ENCODE results near the gene TBL2.
"Not testable (repeated sequence)": the region's sequence is repeated elsewhere in the genome, so short reads cannot be mapped to it uniquely, and the experiment has no call there.

The TBL2 gene

DNA sequence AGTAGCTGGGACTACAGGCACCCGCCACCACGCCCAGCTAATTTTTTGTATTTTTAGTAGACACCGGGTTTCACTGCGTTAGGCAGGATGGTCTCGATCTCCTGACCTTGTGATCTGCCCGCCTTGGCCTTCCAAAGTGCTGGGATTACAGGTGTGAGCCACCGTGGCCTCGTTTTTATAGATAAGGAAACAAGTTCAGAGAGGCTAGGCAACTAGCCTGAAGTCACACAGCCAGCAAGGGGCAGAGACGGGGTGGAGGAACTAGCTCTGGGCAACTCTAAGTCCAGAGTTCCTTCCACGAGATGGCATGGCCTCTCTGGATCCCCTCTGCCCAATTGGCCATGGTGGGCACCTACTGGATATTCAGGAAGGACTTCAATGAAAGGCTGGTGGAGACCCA lies 36.6 kb upstream of the TBL2 start:
- H3K27ac Mint-ChIP-seq; intact Hi-C loops (cut with micrococcal nuclease); H3K9me3 Mint-ChIP-seq; H3K36me3 Mint-ChIP-seq (ENCODE audit: low read depth); H3K4me3 Mint-ChIP-seq: not testable (repeated sequence)
- Mint-ChIP-seq H3K4me1 (ENCODE audit: low read depth) (peaks cover 13% of the 10 kb centered on the region), H3K27me3 (peaks cover 98% of the 10 kb centered on the region)

DNA sequence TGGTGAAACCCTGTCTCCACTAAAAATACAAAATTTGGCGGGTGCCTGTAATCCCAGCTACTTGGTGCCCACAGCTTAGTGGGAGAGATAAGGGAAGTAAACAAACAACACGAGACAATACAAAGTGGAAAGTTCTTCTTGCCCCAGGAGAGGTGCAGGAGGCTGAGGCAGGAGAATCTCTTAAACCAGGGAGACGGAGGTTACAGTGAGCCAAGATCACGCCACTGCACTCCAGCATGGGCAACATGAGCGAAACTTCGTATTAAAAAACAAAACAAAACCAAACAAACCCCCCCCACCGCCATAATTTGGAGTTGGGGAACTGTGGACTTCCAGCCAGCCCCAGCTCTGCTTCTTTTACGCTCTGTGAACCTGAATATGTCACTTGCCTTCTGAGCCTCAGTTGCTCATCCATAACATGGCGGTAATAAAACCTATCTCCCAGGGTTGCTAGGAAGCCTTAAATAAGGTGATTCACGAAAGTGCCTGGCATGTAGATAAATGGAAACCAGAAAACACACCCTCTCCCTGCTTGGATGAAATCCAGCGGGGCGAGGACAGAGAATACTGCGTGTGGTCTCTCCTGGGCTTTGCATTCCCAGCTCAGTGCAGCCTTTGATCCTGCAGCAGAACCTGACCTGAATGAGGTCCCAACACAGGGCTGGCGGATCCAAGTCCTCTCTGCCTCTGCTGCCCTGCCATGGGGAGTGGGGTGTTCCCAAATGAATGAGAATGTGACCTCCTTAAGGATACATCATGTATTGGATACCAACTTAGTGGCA lies 35.8 kb upstream of the TBL2 start:
- no peak overlapping the region for H3K27ac Mint-ChIP-seq

DNA sequence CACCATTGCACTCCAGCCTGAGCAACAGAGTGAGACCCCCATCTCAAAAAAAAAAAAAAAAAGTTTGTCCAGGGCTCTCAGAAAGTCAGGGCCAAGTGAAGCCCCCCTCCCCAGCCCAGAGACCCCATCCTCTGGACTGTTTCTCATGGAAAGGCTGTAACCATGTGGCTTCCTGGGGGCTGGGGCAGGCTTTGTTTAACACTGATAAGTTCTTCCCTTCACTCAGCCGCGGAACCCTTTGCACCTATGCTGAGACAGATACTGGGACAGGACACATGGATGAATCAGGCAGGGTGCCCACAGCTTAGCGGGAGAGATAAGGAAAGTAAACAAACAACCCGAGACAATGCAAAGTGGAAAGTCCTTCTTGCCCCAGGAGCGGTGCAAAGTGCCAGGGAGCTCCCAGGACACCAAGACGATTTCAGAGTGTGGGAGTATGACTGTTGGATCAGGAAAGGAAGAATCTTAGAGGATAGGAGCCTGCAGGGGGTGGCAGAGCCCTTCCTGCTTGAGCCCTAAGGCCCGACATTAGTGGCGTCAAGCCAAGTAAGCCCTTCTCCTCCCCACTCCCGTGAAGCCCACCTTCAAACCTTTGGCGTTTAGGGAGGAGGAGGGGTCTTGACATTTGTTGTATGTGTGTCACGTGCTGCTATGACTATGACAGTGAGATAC lies 34.4 kb upstream of the TBL2 start:
- intact Hi-C loops (cut with micrococcal nuclease), result no loop called here

More for the DNA sequence above, 35.8 kb upstream of the TBL2 start:
- Mint-ChIP-seq H3K36me3 (ENCODE audit: low read depth) (no peaks in the 10 kb centered on the region), H3K9me3 (no peaks in the 10 kb centered on the region), H3K4me3 (no peak overlapping the region), H3K27me3 (peaks cover 98% of the 10 kb centered on the region), H3K4me1 (ENCODE audit: low read depth) (peaks cover 13% of the 10 kb centered on the region)
- intact Hi-C loops (cut with micrococcal nuclease), result no loop called here

DNA sequence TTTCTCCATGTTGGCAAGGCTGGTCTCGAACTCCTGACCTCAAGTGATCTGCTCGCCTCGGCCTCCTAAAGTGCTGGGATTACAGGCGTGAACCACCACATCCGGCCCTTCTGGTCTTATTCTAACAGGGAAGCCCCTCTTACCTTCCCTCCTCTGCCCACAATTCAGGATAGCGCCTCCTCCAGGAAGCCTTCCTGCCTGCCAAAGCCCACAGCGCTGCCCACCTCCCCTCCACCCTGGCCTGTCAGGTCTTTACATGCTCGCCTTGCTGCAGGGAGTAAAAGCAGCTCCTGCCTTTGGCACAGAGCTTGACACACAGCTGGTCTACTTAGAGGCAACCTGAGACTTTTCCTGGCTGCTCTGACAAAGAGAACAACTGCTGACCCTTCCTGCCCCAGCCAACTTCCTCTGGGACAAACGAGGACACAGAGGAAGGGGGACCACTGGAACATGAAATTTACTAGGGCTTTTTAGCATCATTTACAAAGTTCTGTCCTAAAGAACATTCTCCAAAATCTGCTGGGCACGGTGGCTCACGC lies 32.7 kb upstream of the TBL2 start:
- Mint-ChIP-seq H3K4me3 (no peak overlapping the region), H3K4me1 (ENCODE audit: low read depth) (peaks cover 25% of the 10 kb centered on the region), H3K27ac (no peak overlapping the region), H3K9me3 (no peaks in the 10 kb centered on the region), H3K27me3 (peaks cover 97% of the 10 kb centered on the region), H3K36me3 (ENCODE audit: low read depth) (no peaks in the 10 kb centered on the region)
- intact Hi-C loops (cut with micrococcal nuclease), result no loop called here

More for the DNA sequence above, 34.4 kb upstream of the TBL2 start:
- peaks cover 98% of the 10 kb centered on the region for H3K27me3 Mint-ChIP-seq
- peaks cover 13% of the 10 kb centered on the region for H3K4me1 Mint-ChIP-seq (ENCODE audit: low read depth)
- no peak overlapping the region for H3K4me3 Mint-ChIP-seq
- no peaks in the 10 kb centered on the region for H3K36me3 Mint-ChIP-seq (ENCODE audit: low read depth)
- H3K9me3 Mint-ChIP-seq, result no peaks in the 10 kb centered on the region
- peak overlapping the region; percentile 11 for H3K27ac Mint-ChIP-seq

DNA sequence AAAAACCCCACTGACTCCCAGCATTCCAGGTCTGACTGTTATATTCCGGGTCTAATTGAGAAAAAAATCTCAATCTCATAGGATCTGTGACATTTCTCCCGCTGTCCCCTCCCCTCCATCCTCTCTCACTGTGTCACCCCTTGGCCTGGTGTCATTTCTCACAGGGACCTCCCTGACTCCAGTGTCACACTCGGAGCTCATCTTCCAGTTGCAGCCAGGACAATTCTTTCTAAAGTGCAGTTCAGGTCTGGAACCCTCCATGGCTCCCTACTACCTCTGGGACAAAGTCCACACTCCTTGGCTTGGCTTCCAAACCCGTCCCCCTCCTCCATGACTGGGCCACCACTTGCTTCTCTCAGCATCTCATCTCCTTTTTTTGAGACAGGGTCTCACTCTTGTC lies 31.7 kb upstream of the TBL2 start:
- no peaks in the 10 kb centered on the region for H3K36me3 Mint-ChIP-seq (ENCODE audit: low read depth)
- peaks cover 97% of the 10 kb centered on the region for H3K27me3 Mint-ChIP-seq
- H3K27ac Mint-ChIP-seq, result no peak overlapping the region
- no peak overlapping the region for H3K4me3 Mint-ChIP-seq
- intact Hi-C loops (cut with micrococcal nuclease), result no loop called here
- no peaks in the 10 kb centered on the region for H3K9me3 Mint-ChIP-seq
- H3K4me1 Mint-ChIP-seq (ENCODE audit: low read depth), result peaks cover 25% of the 10 kb centered on the region

DNA sequence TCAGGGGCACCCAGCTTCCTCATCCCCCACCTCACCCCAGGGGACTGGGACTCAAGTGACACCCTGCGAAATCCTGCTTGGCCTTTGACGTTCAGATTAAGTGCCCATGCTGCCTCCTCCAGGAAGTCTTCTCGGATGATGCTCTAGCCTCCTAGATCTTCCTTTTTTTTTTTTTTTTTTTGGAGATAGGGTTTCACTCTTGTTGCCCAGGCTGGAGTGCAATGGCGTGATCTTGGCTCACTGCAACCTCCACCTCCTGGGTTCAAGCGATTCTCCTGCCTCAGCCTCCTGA lies 29.3 kb upstream of the TBL2 start:
- H3K36me3 Mint-ChIP-seq (ENCODE audit: low read depth); H3K9me3 Mint-ChIP-seq; H3K4me3 Mint-ChIP-seq; H3K27ac Mint-ChIP-seq: not testable (repeated sequence)
- Mint-ChIP-seq H3K27me3 (peaks cover 94% of the 10 kb centered on the region), H3K4me1 (ENCODE audit: low read depth) (peaks cover 25% of the 10 kb centered on the region)
- intact Hi-C loops (cut with micrococcal nuclease), result loop anchor here (1.0 to 5.0 kb wide), 2 partner anchors 60 to 118 kb away; partner anchors contain the start of gene VPS37D

DNA sequence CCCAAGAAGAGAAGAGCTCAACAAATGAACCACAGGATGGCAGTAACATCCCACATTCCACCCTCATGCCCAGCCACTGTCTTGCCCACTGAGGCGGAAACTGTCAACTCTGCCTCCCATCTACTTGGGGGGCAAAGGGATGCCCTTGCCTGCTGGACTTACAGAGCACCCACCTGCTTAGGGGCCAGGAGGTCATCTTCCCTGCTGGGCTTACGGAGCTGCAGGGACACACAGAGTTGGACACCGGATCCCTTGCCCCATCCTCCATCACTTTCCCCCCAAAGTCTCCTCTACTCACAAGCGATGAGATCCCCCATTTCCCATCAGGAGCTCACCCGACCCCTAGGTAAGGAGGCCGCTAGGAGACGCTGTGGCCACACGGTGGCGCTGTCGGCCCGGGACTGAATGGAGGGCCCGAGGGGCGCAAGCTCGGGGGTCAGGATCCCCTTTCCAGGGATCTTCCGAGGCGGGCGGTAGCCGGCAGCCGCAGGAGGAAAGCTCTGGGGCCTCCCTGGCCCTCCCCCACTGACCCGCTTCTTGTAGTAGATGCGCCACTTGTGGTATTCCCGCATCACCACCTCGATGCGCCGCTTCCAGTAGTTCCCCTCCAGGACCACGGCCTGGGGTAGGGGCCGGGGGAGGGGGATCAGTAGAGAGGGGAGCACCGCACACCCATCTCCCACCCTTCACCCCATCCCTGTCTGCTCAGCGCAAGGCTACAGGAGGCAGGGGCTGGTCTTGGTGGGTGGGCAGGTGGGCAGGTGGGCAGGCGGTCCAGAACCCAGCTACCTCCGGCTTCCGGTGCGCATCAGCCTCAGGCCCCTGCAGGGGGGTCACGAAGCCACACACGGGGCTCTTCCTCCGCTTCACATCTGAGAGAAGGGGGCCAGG lies 28.7 kb upstream of the TBL2 start:
- no peak overlapping the region for H3K4me3 Mint-ChIP-seq
- peaks cover 27% of the 10 kb centered on the region for H3K4me1 Mint-ChIP-seq (ENCODE audit: low read depth)
- peaks cover 93% of the 10 kb centered on the region for H3K27me3 Mint-ChIP-seq
- no peaks in the 10 kb centered on the region for H3K36me3 Mint-ChIP-seq (ENCODE audit: low read depth)
- intact Hi-C loops (cut with micrococcal nuclease), result loop anchor here (1.0 to 5.0 kb wide), 2 partner anchors 60 to 118 kb away; partner anchors contain the start of gene VPS37D
- no peak overlapping the region for H3K27ac Mint-ChIP-seq
- H3K9me3 Mint-ChIP-seq, result no peaks in the 10 kb centered on the region

DNA sequence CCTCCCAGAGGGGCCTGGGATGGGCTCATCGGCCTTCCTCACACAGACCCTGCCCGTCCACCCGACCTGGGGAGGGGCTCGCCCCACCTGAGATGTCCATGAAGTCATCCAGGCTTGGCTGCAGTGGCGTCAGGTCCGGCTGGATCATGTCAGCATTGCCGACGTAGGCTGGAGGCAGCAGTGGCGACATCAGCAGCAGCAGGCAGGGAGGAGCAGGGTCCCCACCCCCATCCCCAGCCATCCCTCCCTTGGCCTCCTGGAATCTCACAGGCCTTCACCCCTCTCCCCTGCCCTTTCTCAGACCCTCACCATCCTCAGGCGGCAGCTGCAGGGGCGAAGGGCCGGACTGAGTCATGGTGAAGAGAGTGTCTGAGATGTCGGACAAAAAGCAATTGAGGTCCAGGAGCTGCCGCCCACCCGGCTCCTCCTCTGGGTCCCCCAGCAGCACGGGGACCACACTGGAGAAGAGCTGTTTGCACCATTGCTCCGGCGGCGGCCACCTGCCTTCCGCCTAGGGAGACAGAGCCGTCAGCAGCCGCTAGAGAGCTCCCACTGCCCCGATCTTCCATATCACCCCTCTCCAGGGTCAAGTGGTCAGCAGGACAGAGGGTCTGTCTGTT lies 27.3 kb upstream of the TBL2 start:
- Mint-ChIP-seq H3K9me3 (no peaks in the 10 kb centered on the region), H3K4me1 (ENCODE audit: low read depth) (peaks cover 32% of the 10 kb centered on the region), H3K4me3 (no peak overlapping the region), H3K36me3 (ENCODE audit: low read depth) (no peaks in the 10 kb centered on the region), H3K27me3 (peaks cover 87% of the 10 kb centered on the region), H3K27ac (no peak overlapping the region)
- intact Hi-C loops (cut with micrococcal nuclease), result loop anchor here (5.0 kb wide), 1 partner anchor 62 kb away; the partner anchor contains the start of gene VPS37D

DNA sequence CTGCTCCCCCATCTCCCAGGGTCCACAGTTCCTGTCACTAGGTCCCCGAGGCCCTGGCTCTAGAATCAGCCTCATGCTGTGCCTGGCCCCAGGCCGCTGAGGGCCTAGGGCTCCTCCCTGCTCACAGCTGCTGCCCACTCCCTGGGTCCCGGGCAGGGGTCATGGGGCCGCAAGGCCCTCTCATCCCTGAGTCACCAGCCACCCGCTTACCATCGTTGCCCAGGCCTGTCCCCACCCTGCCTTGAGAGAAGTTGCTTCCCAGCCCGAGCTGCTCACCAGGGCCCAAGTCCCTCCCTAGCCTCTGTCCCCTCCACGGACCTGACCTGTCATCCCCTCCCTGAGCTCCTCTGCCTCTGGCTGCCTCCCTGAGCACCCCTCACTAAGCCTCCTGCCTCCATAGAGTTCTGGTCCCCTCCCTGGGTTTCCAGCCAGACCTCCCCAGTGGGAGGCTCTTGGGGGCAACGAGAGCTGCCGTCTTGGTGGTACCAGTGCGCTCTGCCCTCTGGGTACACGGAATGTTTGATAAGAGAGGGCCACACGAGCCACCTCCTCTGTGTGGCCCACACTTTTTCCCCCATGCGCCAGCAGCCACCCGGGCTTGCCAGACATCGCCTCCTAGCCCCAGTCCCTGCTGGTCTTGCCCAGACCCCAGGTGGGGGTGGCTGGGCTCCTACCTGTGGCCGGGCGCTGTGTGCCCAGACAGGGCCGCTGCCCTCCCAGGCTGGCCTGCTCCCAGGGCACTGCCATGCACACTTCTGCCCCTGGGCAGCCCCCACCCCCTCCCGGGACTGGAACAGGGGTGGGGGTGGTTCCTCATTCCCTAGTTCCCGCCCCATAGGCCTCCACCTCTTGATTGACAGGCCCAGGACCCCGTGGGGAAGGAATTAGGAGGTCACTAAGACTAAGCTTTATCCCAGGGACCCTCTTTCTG lies 24.6 kb upstream of the TBL2 start:
- H3K9me3 Mint-ChIP-seq, result no peaks in the 10 kb centered on the region
- H3K27ac Mint-ChIP-seq, result no peak overlapping the region
- no peaks in the 10 kb centered on the region for H3K36me3 Mint-ChIP-seq (ENCODE audit: low read depth)
- H3K4me3 Mint-ChIP-seq, result no peak overlapping the region
- H3K4me1 Mint-ChIP-seq (ENCODE audit: low read depth), result peaks cover 51% of the 10 kb centered on the region
- intact Hi-C loops (cut with micrococcal nuclease), result no loop called here
- H3K27me3 Mint-ChIP-seq, result peaks cover 81% of the 10 kb centered on the region

DNA sequence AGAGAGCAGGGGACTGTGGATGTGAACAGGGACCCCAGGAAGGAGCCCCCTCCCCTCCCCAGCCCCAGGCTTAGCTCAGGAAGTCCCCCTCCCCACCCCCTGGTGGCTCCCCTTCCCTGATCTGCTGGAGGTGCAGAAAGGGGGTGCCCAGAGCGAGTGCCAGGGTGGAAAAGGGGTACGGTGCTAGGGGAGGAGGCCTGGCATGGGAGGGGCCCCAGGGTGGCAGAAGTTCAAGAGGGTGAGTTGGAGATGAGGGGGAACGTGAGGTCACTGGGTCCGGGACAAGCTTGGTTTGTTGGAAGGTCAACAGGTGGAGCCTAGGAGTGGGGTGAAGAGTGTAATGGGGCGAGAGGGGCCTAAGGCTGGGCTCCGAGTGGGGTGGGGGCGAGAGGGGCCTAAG lies 21.5 kb upstream of the TBL2 start:
- Mint-ChIP-seq H3K27ac (no peak overlapping the region), H3K27me3 (peaks cover 83% of the 10 kb centered on the region), H3K4me1 (ENCODE audit: low read depth) (peaks cover 51% of the 10 kb centered on the region), H3K36me3 (ENCODE audit: low read depth) (no peaks in the 10 kb centered on the region), H3K9me3 (no peaks in the 10 kb centered on the region), H3K4me3 (no peak overlapping the region)
- intact Hi-C loops (cut with micrococcal nuclease), result no loop called here

DNA sequence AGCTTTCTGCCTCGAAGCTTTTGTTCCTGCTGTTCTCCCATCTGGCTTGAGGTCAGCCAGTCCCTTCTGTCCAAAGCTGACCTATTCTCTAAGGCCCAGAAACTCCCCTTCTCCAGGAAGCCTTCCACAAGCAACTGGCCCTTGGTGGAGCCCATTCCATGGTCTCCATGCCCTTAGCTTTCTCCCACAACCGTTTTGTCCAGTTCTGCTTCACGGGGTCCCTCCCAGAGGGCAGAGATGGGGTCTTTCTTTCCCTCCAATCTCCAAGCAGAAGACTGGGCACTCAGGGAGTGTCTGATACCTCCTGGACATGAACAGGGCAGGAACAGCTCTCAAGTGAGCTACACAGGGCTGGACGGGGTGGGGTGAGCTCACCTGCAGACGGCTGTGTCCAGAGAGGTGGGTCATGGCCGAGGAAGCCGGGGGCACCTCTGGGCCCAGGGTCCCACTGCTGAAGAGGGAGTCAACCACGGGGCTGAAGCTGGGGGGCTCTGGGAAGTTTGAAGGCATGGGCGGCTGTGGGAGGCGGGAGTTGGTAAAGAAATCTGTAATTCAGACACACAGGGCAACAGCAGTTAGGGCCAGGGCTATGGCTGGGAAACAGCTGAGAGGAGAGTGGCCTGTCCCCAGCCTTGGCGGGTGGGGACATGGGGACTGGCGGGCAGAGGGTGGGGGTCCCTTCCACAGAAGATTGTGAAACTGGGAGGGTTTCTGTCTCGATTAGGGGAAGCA lies 20.9 kb upstream of the TBL2 start:
- no peaks in the 10 kb centered on the region for H3K36me3 Mint-ChIP-seq (ENCODE audit: low read depth)
- no peaks in the 10 kb centered on the region for H3K9me3 Mint-ChIP-seq
- peaks cover 52% of the 10 kb centered on the region for H3K4me1 Mint-ChIP-seq (ENCODE audit: low read depth)
- H3K27ac Mint-ChIP-seq, result no peak overlapping the region
- no peak overlapping the region for H3K4me3 Mint-ChIP-seq
- intact Hi-C loops (cut with micrococcal nuclease), result no loop called here
- H3K27me3 Mint-ChIP-seq, result peaks cover 80% of the 10 kb centered on the region

DNA sequence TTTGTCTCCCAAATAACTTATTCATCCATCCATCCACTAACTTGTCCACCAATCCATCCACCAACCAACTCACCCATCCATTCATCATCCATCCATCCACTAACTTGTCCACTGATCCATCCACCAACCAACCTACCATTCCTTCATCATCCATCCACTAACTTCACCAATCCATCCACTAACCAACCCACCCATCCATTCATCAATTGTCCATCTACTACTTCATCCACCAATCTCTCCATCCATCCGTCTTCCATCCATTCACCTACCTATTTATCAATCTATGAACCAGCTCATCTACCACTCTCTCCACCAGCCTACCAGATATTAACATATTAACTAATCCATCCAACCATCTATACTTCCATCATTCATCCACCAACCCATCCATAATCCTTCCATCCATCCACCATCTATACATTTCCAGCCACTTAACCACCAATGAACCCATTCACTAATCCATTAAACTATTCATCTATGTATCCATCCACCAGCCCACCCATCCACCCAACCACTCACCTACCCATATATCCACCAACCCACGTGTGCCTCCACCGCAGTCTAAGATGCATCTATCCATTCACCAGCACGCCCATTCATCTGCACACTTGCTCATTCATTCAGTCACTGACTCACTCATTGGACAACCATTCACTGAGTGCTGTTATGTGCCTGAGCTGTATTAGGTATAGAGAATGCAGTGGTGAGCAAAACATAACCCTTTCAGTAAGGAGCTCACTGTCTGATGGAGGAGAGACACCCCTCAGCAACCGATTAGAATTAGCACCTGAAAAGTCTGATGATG lies 19.8 kb upstream of the TBL2 start:
- no peaks in the 10 kb centered on the region for H3K36me3 Mint-ChIP-seq (ENCODE audit: low read depth)
- H3K27me3 Mint-ChIP-seq, result peaks cover 78% of the 10 kb centered on the region
- intact Hi-C loops (cut with micrococcal nuclease), result no loop called here
- H3K9me3 Mint-ChIP-seq, result no peaks in the 10 kb centered on the region
- H3K4me3 Mint-ChIP-seq, result no peak overlapping the region
- H3K4me1 Mint-ChIP-seq (ENCODE audit: low read depth), result peaks cover 58% of the 10 kb centered on the region
- no peak overlapping the region for H3K27ac Mint-ChIP-seq
